Measurements from ENCODE around the gene GRID1.

DNA sequence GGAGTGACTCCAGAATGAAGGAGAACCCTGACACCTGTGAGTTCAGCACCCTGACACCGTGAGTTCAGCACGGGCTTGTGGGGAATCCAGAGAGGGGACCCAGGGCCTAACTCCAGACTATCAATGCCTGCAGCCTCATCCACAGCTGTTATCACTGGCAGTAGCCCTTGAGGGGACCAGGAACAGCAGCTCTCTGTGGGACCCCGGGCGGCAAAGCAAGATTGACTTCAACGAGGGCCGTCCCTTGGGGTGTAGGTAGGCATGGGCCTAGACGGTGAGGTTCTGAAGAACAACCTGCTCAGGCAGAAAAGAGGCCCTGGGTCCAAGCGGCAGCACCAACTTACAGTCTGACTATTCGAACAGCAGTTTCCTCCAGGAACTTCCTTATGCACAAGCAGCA lies 8.9 kb downstream of the GRID1 start:
- TF ChIP-seq POLR2AphosphoS5 (IDR thresholded peaks at IDR 0.05) (no peak), POLR2A (IDR thresholded peaks at IDR 0.05) (no peak)
- TF ChIP-seq, protein P1, sequence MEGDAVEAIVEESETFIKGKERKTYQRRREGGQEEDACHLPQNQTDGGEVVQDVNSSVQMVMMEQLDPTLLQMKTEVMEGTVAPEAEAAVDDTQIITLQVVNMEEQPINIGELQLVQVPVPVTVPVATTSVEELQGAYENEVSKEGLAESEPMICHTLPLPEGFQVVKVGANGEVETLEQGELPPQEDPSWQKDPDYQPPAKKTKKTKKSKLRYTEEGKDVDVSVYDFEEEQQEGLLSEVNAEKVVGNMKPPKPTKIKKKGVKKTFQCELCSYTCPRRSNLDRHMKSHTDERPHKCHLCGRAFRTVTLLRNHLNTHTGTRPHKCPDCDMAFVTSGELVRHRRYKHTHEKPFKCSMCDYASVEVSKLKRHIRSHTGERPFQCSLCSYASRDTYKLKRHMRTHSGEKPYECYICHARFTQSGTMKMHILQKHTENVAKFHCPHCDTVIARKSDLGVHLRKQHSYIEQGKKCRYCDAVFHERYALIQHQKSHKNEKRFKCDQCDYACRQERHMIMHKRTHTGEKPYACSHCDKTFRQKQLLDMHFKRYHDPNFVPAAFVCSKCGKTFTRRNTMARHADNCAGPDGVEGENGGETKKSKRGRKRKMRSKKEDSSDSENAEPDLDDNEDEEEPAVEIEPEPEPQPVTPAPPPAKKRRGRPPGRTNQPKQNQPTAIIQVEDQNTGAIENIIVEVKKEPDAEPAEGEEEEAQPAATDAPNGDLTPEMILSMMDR (IDR thresholded peaks at IDR 0.05): no peak

Data from breast epithelium (tissue), 3 donors.